A549 (cell line): ENCODE results near the gene RPS8. TPM values are rescaled to one million over a fixed set of nuclear protein-coding genes. Genes with fewer than 3 reads are reported as not detected.

Experiments
- ATAC-seq, 2 experiments: fragments of 200-7000 bp in 1 of 2; fragments of >200 bp in 1 of 2; cut with Nextera tagmentation in 1 of 2; cut with Tn5 transposase in 1 of 2; 3 replicates each; pipeline versions ENCODE4 v1.8.0 to v1.9.1; 2018 to 2020; ENCODE audit warnings: mild to moderate bottlenecking in 1 of 2, moderate library complexity in 1 of 2
- CTCF ChIA-PET: fragments of 300-600 bp; sonication (Branson Sonifier 250); formaldehyde crosslinking; extraction: SDS; loops from one replicate; lab custom pipeline; 2021; ENCODE audit warnings: antibody characterized with exemption, inconsistent platforms; lab: Yijun Ruan, JAX
- POLR2A ChIA-PET: fragments of 350-600 bp; formaldehyde crosslinking; extraction: SDS; loops from one replicate; lab custom pipeline; 2021; ENCODE audit warnings: antibody characterized with exemption, inconsistent platforms; lab: Yijun Ruan, JAX
- DNase-seq, 2 experiments: peaks; one replicate each; pipeline versions ENCODE4 v3.0.0 to v3.0.0-alpha.2; 2011 to 2016; ENCODE audit warnings: low read depth in 1 of 2, low spot score in 1 of 2
- FAIRE-seq: peaks from 2 replicates; lab custom pipeline; 2011; peaks lifted over from hg19 to GRCh38; lab: Jason Lieb, UNC
- H3K27ac ChIP-seq, 2 experiments: fragments of >200 bp; sonication (Bioruptor Twin); formaldehyde crosslinking; 3 replicates each; pipeline ENCODE4 v1.5.1; 2016 to 2017
- H3K4me1 ChIP-seq: fragments of >200 bp; sonication (Bioruptor Twin); formaldehyde crosslinking; 3 replicates; pipeline ENCODE4 v1.6.1; 2016
- H3K4me2 ChIP-seq: fragments of >200 bp; sonication (Bioruptor Twin); formaldehyde crosslinking; 3 replicates; pipeline ENCODE4 v1.6.1; 2016
- H3K4me3 ChIP-seq: fragments of >200 bp; sonication (Bioruptor Twin); formaldehyde crosslinking; 3 replicates; pipeline ENCODE4 v1.5.1; 2016
- H3K9me3 ChIP-seq: fragments of >200 bp; sonication (Bioruptor Twin); formaldehyde crosslinking; 3 replicates; pipeline ENCODE4 v1.6.1; 2016
- ATOH8 ChIP-seq: fragments of 250-450 bp; sonication (Bioruptor Pico); IDR thresholded peaks from 2 replicates; pipeline ENCODE4 v1.5.0; 2020; ENCODE audit warnings: low read depth, mild to moderate bottlenecking, moderate library complexity
- CBX2 ChIP-seq: fragments of 200-600 bp; sonication (generic); IDR thresholded peaks from 2 replicates; pipeline ENCODE4 v1.6.1; 2016; ENCODE audit warnings: low read depth, mild to moderate bottlenecking, borderline replicate concordance
- CBX8 ChIP-seq: fragments of 200-600 bp; sonication (generic); IDR thresholded peaks from 2 replicates; pipeline ENCODE4 v1.6.1; 2016
- CHD4 ChIP-seq: fragments of 200-600 bp; sonication (generic); IDR thresholded peaks from 2 replicates; pipeline ENCODE4 v1.6.1; 2016; ENCODE audit warnings: antibody characterized with exemption, mild to moderate bottlenecking, borderline replicate concordance
- ELK1 ChIP-seq: fragments of 150-350 bp; IDR thresholded peaks from 2 replicates; pipeline ENCODE4 v1.6.1; 2014; ENCODE audit warnings: low read depth, mild to moderate bottlenecking, low read length
- ESRRA ChIP-seq: fragments of 150-350 bp; IDR thresholded peaks from 2 replicates; pipeline ENCODE4 v1.6.1; 2014; ENCODE audit warnings: mild to moderate bottlenecking, low read length, borderline replicate concordance
- GATA3 ChIP-seq: IDR thresholded peaks from 2 replicates; pipeline ENCODE4 v1.6.1; 2012; ENCODE audit warnings: borderline replicate concordance
- HMGXB4 ChIP-seq: fragments of 250-450 bp; sonication (Bioruptor Pico); IDR thresholded peaks from 2 replicates; pipeline ENCODE4 v1.5.0; 2021; ENCODE audit warnings: mild to moderate bottlenecking, moderate library complexity, borderline replicate concordance
- HOXA7 ChIP-seq: fragments of 250-450 bp; sonication (Bioruptor Pico); IDR thresholded peaks from 2 replicates; pipeline ENCODE4 v1.5.0; 2020; ENCODE audit warnings: mild to moderate bottlenecking, moderate library complexity
- HOXB13 ChIP-seq: fragments of 250-450 bp; sonication (Bioruptor Pico); IDR thresholded peaks from 2 replicates; pipeline ENCODE4 v1.5.0; 2020; ENCODE audit warnings: low read depth, mild to moderate bottlenecking, moderate library complexity
- HOXB5 ChIP-seq: fragments of 250-450 bp; sonication (Bioruptor Pico); IDR thresholded peaks from 2 replicates; pipeline ENCODE4 v1.5.0; 2020; ENCODE audit warnings: mild to moderate bottlenecking, moderate library complexity
- JUN ChIP-seq, 2 experiments: fragments of >200 bp; sonication (Bioruptor Twin); formaldehyde crosslinking; IDR thresholded peaks; 2 replicates in 1 of 2; 3 replicates in 1 of 2; pipeline ENCODE4 v1.6.1; 2016 to 2017
- JUNB ChIP-seq: fragments of >200 bp; sonication (Bioruptor Twin); formaldehyde crosslinking; IDR thresholded peaks from 2 replicates; pipeline ENCODE4 v1.6.1; 2016
- NFE2L2 ChIP-seq: fragments of 150-350 bp; conservative IDR thresholded peaks from 2 replicates; pipeline ENCODE4 v1.6.1; 2014; ENCODE audit warnings: low read length
- NPAS2 ChIP-seq: fragments of 250-450 bp; sonication (Bioruptor Pico); IDR thresholded peaks from 2 replicates; pipeline ENCODE4 v1.8.0; 2022; ENCODE audit warnings: mild to moderate bottlenecking, moderate library complexity, borderline replicate concordance
- NR3C1 ChIP-seq: fragments of >200 bp; sonication (Bioruptor Twin); formaldehyde crosslinking; IDR thresholded peaks from 3 replicates; pipeline ENCODE4 v1.6.1; 2017
- RAD21 ChIP-seq, 2 experiments: fragments of >200 bp in 1 of 2; sonication (Bioruptor Twin) in 1 of 2; formaldehyde crosslinking in 1 of 2; IDR thresholded peaks in 1 of 2; conservative IDR thresholded peaks in 1 of 2; 2 replicates in 1 of 2; 3 replicates in 1 of 2; pipeline ENCODE4 v1.6.1; 2012 to 2018; ENCODE audit warnings: inconsistent platforms in 1 of 2
- RCOR1 ChIP-seq: fragments of 150-350 bp; IDR thresholded peaks from 2 replicates; pipeline ENCODE4 v1.6.1; 2014; ENCODE audit warnings: antibody characterized with exemption, low read length, low read depth
- SMC3 ChIP-seq: fragments of >200 bp; sonication (Bioruptor Twin); formaldehyde crosslinking; IDR thresholded peaks from 3 replicates; pipeline ENCODE4 v1.6.1; 2018; ENCODE audit warnings: inconsistent platforms
- TFCP2L1 ChIP-seq: fragments of 250-450 bp; sonication (Bioruptor Pico); IDR thresholded peaks from 2 replicates; pipeline ENCODE4 v1.5.0; 2021; ENCODE audit warnings: mild to moderate bottlenecking
- ZC3H11A ChIP-seq: fragments of 450-650 bp; IDR thresholded peaks from 2 replicates; pipeline ENCODE4 v1.6.1; 2014; ENCODE audit warnings: antibody characterized with exemption, mild to moderate bottlenecking
- ZFP36 ChIP-seq: fragments of 450-650 bp; IDR thresholded peaks from 2 replicates; pipeline ENCODE4 v1.6.1; 2014; ENCODE audit warnings: borderline replicate concordance; ENCODE audit not compliant: partially characterized antibody
- ZNF302 ChIP-seq: fragments of 250-450 bp; sonication (Bioruptor Pico); IDR thresholded peaks from 2 replicates; pipeline ENCODE4 v1.9.0; 2021; ENCODE audit warnings: inconsistent platforms, mild to moderate bottlenecking, moderate library complexity
- ZSCAN20 ChIP-seq: fragments of 250-450 bp; sonication (Bioruptor Pico); IDR thresholded peaks from 2 replicates; pipeline ENCODE4 v1.8.0; 2022; ENCODE audit warnings: mild to moderate bottlenecking, moderate library complexity
- WGBS: methylation state at CpG from one replicate; pipeline ENCODE4 v1.1.6; 2017; ENCODE audit errors: missing lambda C conversion rate; 5-methylcytosine and 5-hydroxymethylcytosine counted together
- polyA plus RNA-seq, 4 experiments: library from polyadenylated mRNA; depleted of rRNA in 3 of 4; stranded (reverse); fragments of >200 nt; fragmentation: RNase III in 1 of 4; extraction: RNeasy Plus Mini Kit Qiagen cat#74134 plus additional on column Dnase treatment in 1 of 4; gene quantifications; 2 replicates in 3 of 4; 3 replicates in 1 of 4; pipeline ENCODE4 v1.2.3, GENCODE V29; 2011 to 2017

Gene RPS8
- polyA plus RNA-seq, 2 of the 4 experiments (the other 2 are of a cell fraction): 1,577 to 1,820 TPM

GRCh38 chr1:44826375-44827196, 51.2 kb downstream of the RPS8 start:
- FAIRE-seq (no peak), DNase-seq (no peak), ATAC-seq (peak in 1 of 2 experiments; percentile 19; a peak in 2 of 6 replicates)
- Histone ChIP-seq H3K4me2 (no peak overlapping the region), H3K4me3 (no peak overlapping the region), H3K4me1 (no peaks in the 10 kb centered on the region), H3K27ac (no peak overlapping the region), H3K9me3 (no peaks in the 10 kb centered on the region)
- CTCF ChIA-PET: interaction anchor here (0.6 to 3.3 kb wide), 4 partner anchors 9 to 79 kb away, joined by 3 to 14 read pairs (median 3); no protein-coding TSS in a partner anchor
- 81% methylated on average over 7 of the region's 24 CpGs for WGBS
- TF ChIP-seq NFE2L2 (no peak), TFCP2L1 (CRISPR knock-in tag) (no peak), ELK1 (no peak), CHD4 (no peak), HMGXB4 (CRISPR knock-in tag) (no peak), NPAS2 (CRISPR knock-in tag) (no peak), ESRRA (no peak), HOXA7 (CRISPR knock-in tag) (no peak), HOXB5 (CRISPR knock-in tag) (no peak), ATOH8 (CRISPR knock-in tag) (no peak)
- POLR2A ChIA-PET: no interaction called here

- no CpG with 5 or more reads among the region's 28 CpGs for WGBS
- CTCF ChIA-PET: interaction anchor here (1.0 to 3.3 kb wide), 3 partner anchors 10 to 80 kb away, joined by 3 to 14 read pairs (median 3); no protein-coding TSS in a partner anchor
- ATAC-seq: no peak
- no peak for DNase-seq
- H3K4me3 ChIP-seq: no peak overlapping the region
- H3K9me3 ChIP-seq: no peaks in the 10 kb centered on the region
- H3K4me1 ChIP-seq: no peaks in the 10 kb centered on the region
- no peak overlapping the region for H3K27ac ChIP-seq
- no peak for TF ChIP-seq JUN (IDR thresholded peaks at IDR 0.05)
- POLR2A ChIA-PET: no interaction called here
- no peak overlapping the region for H3K4me2 ChIP-seq
- no peak for FAIRE-seq
Measured at GRCh38 chr1:44827197-44828002, 52.1 kb downstream of the RPS8 start.

- CTCF ChIA-PET: interaction anchor here (1.2 to 3.3 kb wide), 2 partner anchors 9 to 80 kb away, joined by 3 to 14 read pairs; no protein-coding TSS in a partner anchor
Measured at GRCh38 chr1:44828003-44828651, 52.8 kb downstream of the RPS8 start.

More at GRCh38 chr1:44828003-44828651, 52.8 kb downstream of the RPS8 start:
- Histone ChIP-seq H3K4me3 (no peak overlapping the region), H3K9me3 (no peaks in the 10 kb centered on the region), H3K4me1 (no peaks in the 10 kb centered on the region), H3K4me2 (no peak overlapping the region), H3K27ac (no peak overlapping the region)
- 91% methylated on average over 20 of the region's 21 CpGs for WGBS
- POLR2A ChIA-PET: no interaction called here
- TF ChIP-seq RCOR1: no peak
- TF ChIP-seq CHD4: no peak
- no peak for TF ChIP-seq JUNB
- TF ChIP-seq GATA3: no peak
- TF ChIP-seq HOXB5 (CRISPR knock-in tag): no peak
- TF ChIP-seq ZSCAN20: no peak
- no peak for TF ChIP-seq ZFP36
- no peak for TF ChIP-seq SMC3
- TF ChIP-seq HOXB13 (CRISPR knock-in tag): no peak
- no peak for TF ChIP-seq NR3C1
- no peak for TF ChIP-seq CBX2
- no peak for TF ChIP-seq RAD21 (conservative IDR thresholded peaks at IDR 0.05 in 1 of 2, IDR thresholded peaks at IDR 0.05 in 1 of 2)
- TF ChIP-seq NFE2L2: no peak
- no peak for TF ChIP-seq ZNF302 (CRISPR knock-in tag)
- no peak for TF ChIP-seq ZC3H11A
- no peak for TF ChIP-seq CBX8
- DNase-seq: no peak
- no peak for FAIRE-seq
- ATAC-seq: no peak
